PC-9 (cell line): ENCODE data around the gene EDN2. TPM values are rescaled to one million over a fixed set of nuclear protein-coding genes. Genes with fewer than 3 reads are reported as not detected.

Experiments
- BruUV-seq: library from RNA; stranded (reverse); fragments of 400-500 nt; replicated peaks from 2 replicates; lab custom pipeline; 2021; lab: Mats Ljungman, UMichigan
- CTCF ChIA-PET: fragments of 300-600 bp; sonication (Branson Sonifier 250); formaldehyde crosslinking; loops from one replicate; lab custom pipeline; 2022; ENCODE audit warnings: antibody characterized with exemption; lab: Charles Lee
- POLR2A ChIA-PET: fragments of 300-600 bp; sonication (Branson Sonifier 250); formaldehyde crosslinking; loops from one replicate; lab custom pipeline; 2022; ENCODE audit warnings: antibody characterized with exemption; ENCODE audit not compliant: unreplicated experiment; lab: Charles Lee
- DNase-seq, 2 experiments: peaks; one replicate each; pipeline versions ENCODE4 v3.0.0 to v3.0.0-alpha.2; 2015 to 2022; ENCODE audit warnings: mixed read lengths in 1 of 2
- H2AFZ ChIP-seq: fragments of 200-600 bp; sonication (generic); 2 replicates; pipeline ENCODE4 v1.8.1; 2017; ENCODE audit warnings: antibody characterized with exemption
- H3F3A ChIP-seq: fragments of 200-600 bp; sonication (generic); 2 replicates; pipeline ENCODE4 v1.8.1; 2017; ENCODE audit warnings: antibody characterized with exemption, mild to moderate bottlenecking, low read depth; ENCODE audit not compliant: insufficient read depth
- H3K27ac ChIP-seq: fragments of 200-600 bp; sonication (generic); 2 replicates; pipeline ENCODE4 v1.6.1; 2016; ENCODE audit warnings: mixed run types
- H3K27me3 ChIP-seq: fragments of 200-600 bp; sonication (generic); 2 replicates; pipeline ENCODE4 v1.6.1; 2016; ENCODE audit warnings: low read depth, mixed run types; ENCODE audit not compliant: insufficient read depth
- H3K36me3 ChIP-seq: fragments of 200-600 bp; sonication (generic); 2 replicates; pipeline ENCODE4 v1.6.1; 2016; ENCODE audit warnings: low read depth, mixed run types
- H3K4me1 ChIP-seq: fragments of 200-600 bp; sonication (generic); replicated peaks from 2 replicates; pipeline ENCODE4 v1.6.1; 2016; ENCODE audit warnings: mixed run types; ENCODE audit not compliant: insufficient read depth
- H3K4me2 ChIP-seq: fragments of 200-600 bp; sonication (generic); 2 replicates; pipeline ENCODE4 v1.6.1; 2017; ENCODE audit warnings: mixed run types
- H3K4me3 ChIP-seq: fragments of 200-600 bp; sonication (generic); 2 replicates; pipeline ENCODE4 v1.6.1; 2016; ENCODE audit warnings: mixed run types
- H3K79me2 ChIP-seq: fragments of 200-600 bp; sonication (generic); 2 replicates; pipeline ENCODE4 v1.6.1; 2017; ENCODE audit warnings: low read depth, mixed run types
- H3K9me2 ChIP-seq: fragments of 200-600 bp; sonication (generic); 2 replicates; pipeline ENCODE4 v1.8.1; 2017; ENCODE audit warnings: mild to moderate bottlenecking; ENCODE audit not compliant: insufficient read depth
- H3K9me3 ChIP-seq: fragments of 200-600 bp; sonication (generic); 2 replicates; pipeline ENCODE4 v1.8.1; 2016; ENCODE audit warnings: low read depth; ENCODE audit not compliant: insufficient read depth
- H4K20me1 ChIP-seq: fragments of 200-600 bp; sonication (generic); 2 replicates; pipeline ENCODE4 v1.8.1; 2017; ENCODE audit not compliant: insufficient read depth
- EZH2 ChIP-seq: fragments of 200-600 bp; sonication (generic); IDR thresholded peaks from 2 replicates; pipeline ENCODE4 v1.8.0; 2017; ENCODE audit warnings: antibody characterized with exemption, low read depth
- intact Hi-C: fragments of 100-400 bp; cut with micrococcal nuclease; formaldehyde crosslinking; loops from one replicate; pipeline ENCODE4 v1.10.0; 2022; ENCODE audit not compliant: unreplicated experiment
- total RNA-seq: library from RNA; stranded (reverse); gene quantifications from 2 replicates; pipeline ENCODE4 v1.2.3, GENCODE V29; 2021
- TF ChIP-seq, protein P1 (sequence below): fragments of 200-600 bp; sonication (generic); conservative IDR thresholded peaks from 2 replicates; pipeline ENCODE4 v1.6.1; 2017; ENCODE audit warnings: mixed run types, antibody characterized with exemption, mild to moderate bottlenecking, moderate library complexity

EDN2 gene
- total RNA-seq, 1 experiment from 2014 or later, result 0.48 TPM

DNA sequence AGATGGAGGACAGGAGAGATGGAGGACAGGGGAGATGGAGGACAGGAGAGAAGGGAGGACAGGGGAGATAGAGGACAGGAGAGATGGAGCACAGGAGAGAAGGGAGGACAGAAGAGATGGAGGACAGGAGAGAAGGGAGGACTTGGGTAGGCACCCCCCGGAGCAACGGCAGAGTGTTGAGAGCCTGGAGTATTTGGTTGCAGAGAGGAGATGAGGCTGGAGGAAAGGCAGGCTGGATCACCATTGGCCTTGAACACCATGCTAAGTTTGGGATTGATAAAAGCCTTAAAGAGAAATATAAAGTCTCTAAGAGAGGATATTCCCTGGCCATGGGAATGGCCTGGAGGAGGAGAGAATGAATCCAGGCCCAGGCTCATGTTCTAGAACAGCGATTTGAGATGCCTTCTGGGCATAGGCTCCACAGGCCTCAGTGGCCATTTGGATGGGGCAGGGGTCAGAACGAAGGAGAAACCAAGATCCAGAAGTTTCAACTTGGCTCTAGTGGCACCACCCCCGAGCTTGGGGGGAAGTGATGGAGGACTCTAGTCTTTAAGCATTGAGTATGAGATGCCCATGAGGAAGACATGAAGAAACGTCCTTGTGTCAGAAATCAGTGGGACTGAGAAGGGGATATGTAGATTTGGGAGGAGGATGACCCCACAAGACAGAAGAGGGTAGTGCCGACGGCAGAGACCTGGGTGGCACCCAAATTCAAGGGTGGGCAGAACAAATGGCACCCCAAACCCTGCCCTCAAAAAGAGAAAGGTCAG is 47.9 kb upstream of the EDN2 start:
- no peaks in the 10 kb centered on the region for H3K36me3 ChIP-seq
- no peaks in the 10 kb centered on the region for H3K9me3 ChIP-seq
- ChIA-PET POLR2A (no interaction called here), CTCF (no interaction called here)
- no peak overlapping the region for H3K27ac ChIP-seq
- no peak overlapping the region for H2AFZ ChIP-seq
- H3K27me3 ChIP-seq, result no peaks in the 10 kb centered on the region
- no peak overlapping the region for H3K4me3 ChIP-seq
- no peaks in the 10 kb centered on the region for H4K20me1 ChIP-seq
- no peaks in the 10 kb centered on the region for H3K4me1 ChIP-seq
- DNase-seq, result no peak
- H3K4me2 ChIP-seq, result no peak overlapping the region
- intact Hi-C loops, result no loop called here
- H3K9me2 ChIP-seq, result no peaks in the 10 kb centered on the region
- TF ChIP-seq, protein P1, sequence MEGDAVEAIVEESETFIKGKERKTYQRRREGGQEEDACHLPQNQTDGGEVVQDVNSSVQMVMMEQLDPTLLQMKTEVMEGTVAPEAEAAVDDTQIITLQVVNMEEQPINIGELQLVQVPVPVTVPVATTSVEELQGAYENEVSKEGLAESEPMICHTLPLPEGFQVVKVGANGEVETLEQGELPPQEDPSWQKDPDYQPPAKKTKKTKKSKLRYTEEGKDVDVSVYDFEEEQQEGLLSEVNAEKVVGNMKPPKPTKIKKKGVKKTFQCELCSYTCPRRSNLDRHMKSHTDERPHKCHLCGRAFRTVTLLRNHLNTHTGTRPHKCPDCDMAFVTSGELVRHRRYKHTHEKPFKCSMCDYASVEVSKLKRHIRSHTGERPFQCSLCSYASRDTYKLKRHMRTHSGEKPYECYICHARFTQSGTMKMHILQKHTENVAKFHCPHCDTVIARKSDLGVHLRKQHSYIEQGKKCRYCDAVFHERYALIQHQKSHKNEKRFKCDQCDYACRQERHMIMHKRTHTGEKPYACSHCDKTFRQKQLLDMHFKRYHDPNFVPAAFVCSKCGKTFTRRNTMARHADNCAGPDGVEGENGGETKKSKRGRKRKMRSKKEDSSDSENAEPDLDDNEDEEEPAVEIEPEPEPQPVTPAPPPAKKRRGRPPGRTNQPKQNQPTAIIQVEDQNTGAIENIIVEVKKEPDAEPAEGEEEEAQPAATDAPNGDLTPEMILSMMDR, result no peak
- no peak for TF ChIP-seq EZH2
- H3F3A ChIP-seq, result peaks cover under 1% of the 10 kb centered on the region; the same call in 1 of the 2 replicates
- no peaks in the 10 kb centered on the region for H3K79me2 ChIP-seq
- BruUV-seq, result no TSS peak

DNA sequence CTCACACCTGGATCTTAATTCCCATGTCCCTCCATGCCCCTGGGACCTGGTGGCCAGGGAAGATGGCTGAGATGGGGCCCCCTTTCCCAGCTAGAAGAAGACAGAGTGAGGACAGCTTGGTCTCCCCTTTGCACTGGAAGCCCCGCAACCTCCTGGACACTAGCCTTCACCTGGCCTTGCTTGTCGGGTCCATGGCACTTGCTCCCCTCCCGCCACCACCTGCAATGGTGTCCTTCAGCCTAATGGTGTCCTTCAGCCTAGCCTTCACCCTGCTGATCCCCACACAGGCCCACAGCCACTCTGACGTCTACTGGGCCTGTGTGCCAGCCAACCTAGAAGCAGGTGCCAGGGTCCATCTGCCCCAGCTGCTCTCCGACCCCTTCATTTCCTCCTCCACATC is 45.9 kb upstream of the EDN2 start:
- intact Hi-C loops, result no loop called here
- CTCF ChIA-PET, result no interaction called here
- Histone ChIP-seq H3K9me2 (no peaks in the 10 kb centered on the region), H3K27ac (no peak overlapping the region), H3K4me1 (no peaks in the 10 kb centered on the region), H3K27me3 (no peaks in the 10 kb centered on the region), H3K36me3 (no peaks in the 10 kb centered on the region), H3K9me3 (no peaks in the 10 kb centered on the region), H4K20me1 (no peaks in the 10 kb centered on the region), H3F3A (peaks cover 7% of the 10 kb centered on the region; the same call in 1 of the 2 replicates), H3K79me2 (no peaks in the 10 kb centered on the region), H3K4me3 (no peak overlapping the region), H3K4me2 (no peak overlapping the region), H2AFZ (no peak overlapping the region)
- TF ChIP-seq, protein P1, result no peak
- no peak for TF ChIP-seq EZH2
- POLR2A ChIA-PET, result no interaction called here
- BruUV-seq, result no TSS peak
- DNase-seq, result no peak

DNA sequence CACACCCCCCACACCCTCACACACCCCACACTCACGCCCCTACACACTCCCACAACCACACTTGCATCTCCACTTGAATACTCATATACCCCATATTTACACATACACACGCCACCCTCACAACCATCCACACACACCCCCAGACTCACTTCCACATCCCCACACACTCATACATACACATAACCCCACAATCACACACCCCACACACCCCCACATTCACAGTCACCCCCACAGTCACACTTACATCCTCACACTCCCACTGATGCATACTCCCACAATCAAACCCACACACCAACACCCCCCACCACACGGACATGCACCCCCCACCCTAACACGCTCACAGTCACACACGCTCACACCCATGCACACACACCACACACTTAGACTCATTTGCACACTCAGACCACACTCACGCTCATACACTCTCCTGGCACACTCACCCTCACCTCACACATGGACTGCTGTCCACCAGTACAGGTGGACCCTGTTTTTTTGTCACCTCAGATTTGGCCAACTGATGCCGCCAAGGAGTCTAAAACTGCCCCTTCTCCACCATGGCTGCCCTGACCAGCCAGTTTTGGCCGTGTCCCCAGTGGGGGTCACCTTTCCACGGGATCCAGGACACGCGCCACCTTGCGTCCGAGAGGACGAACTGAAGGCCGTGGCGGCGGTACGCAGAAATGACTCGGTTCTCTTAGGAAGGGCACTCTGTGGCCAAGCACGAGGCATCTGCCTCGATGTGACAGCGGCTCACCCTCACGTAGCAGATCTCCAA is 45.3 kb upstream of the EDN2 start:
- ChIA-PET POLR2A (no interaction called here), CTCF (no interaction called here)
- TF ChIP-seq, protein P1, result no peak
- no peak for TF ChIP-seq EZH2

More for the DNA sequence above, 45.3 kb upstream of the EDN2 start:
- Histone ChIP-seq H4K20me1 (no peaks in the 10 kb centered on the region), H3K4me3 (no peak overlapping the region), H3K9me3 (no peaks in the 10 kb centered on the region), H3K27me3 (no peaks in the 10 kb centered on the region), H3K27ac (no peak overlapping the region), H3K4me2 (no peak overlapping the region), H3K4me1 (no peaks in the 10 kb centered on the region), H3K9me2 (no peaks in the 10 kb centered on the region), H3F3A (peaks cover 7% of the 10 kb centered on the region; the same call in 1 of the 2 replicates), H3K79me2 (no peaks in the 10 kb centered on the region), H3K36me3 (no peaks in the 10 kb centered on the region), H2AFZ (no peak overlapping the region)
- intact Hi-C loops, result no loop called here
- BruUV-seq, result no TSS peak
- DNase-seq, result no peak
